Stomach smooth muscle (tissue), 2 donors: ENCODE measurements around the gene SH3BP4.

ENCODE experiments used
- H3K27ac ChIP-seq: one replicate; pipeline ENCODE4 v1.7.0; 2013; ENCODE audit warnings: mild to moderate bottlenecking, low read length, inconsistent platforms
- H3K27me3 ChIP-seq, 2 donors: one replicate each; pipeline ENCODE4 v1.7.0; 2013; ENCODE audit warnings: low read length in 2 of 2; ENCODE audit not compliant: insufficient read depth in 2 of 2, control insufficient read depth in 1 of 2
- H3K36me3 ChIP-seq, 2 donors: one replicate each; pipeline ENCODE4 v1.7.0; 2013; ENCODE audit warnings: low read length in 2 of 2; ENCODE audit not compliant: control insufficient read depth in 2 of 2, insufficient read depth in 2 of 2
- H3K4me1 ChIP-seq: one replicate; pipeline ENCODE4 v1.7.0; 2013; ENCODE audit warnings: low read length; ENCODE audit not compliant: control insufficient read depth, insufficient read depth
- H3K4me3 ChIP-seq, 2 donors: one replicate each; pipeline ENCODE4 v1.7.0; 2013; ENCODE audit warnings: low read length in 2 of 2
- H3K9ac ChIP-seq, 2 donors: one replicate each; pipeline ENCODE4 v1.7.0; 2013; ENCODE audit warnings: low read length in 2 of 2, mild to moderate bottlenecking in 1 of 2
- H3K9me3 ChIP-seq, 2 donors: one replicate each; pipeline ENCODE4 v1.7.0; 2013; ENCODE audit warnings: low read length in 2 of 2; ENCODE audit not compliant: control insufficient read depth in 2 of 2
- donor health status: healthy.
- donor health status: Pancreatic carcinoma.

Gene SH3BP4

GRCh38 chr2:235031686-235032373 lies 80.0 kb downstream of the SH3BP4 start:
- H3K27me3 ChIP-seq, result no peaks in the 10 kb centered on the region
- peaks cover 0 to 2% of the 10 kb centered on the region in 2 donors for H3K36me3 ChIP-seq
- H3K4me1 ChIP-seq, result peaks cover 13% of the 10 kb centered on the region
- H3K9me3 ChIP-seq, result no peaks in the 10 kb centered on the region
- H3K9ac ChIP-seq, result no peak overlapping the region
- H3K4me3 ChIP-seq, result no peak overlapping the region
- no peak overlapping the region for H3K27ac ChIP-seq

GRCh38 chr2:235032466-235032865 lies 80.6 kb downstream of the SH3BP4 start:
- Histone ChIP-seq H3K4me1 (peaks cover 12% of the 10 kb centered on the region), H3K4me3 (no peak overlapping the region), H3K27me3 (no peaks in the 10 kb centered on the region), H3K36me3 (peaks cover 0 to 2% of the 10 kb centered on the region in 2 donors), H3K27ac (no peak overlapping the region), H3K9ac (no peak overlapping the region), H3K9me3 (no peaks in the 10 kb centered on the region)

DNA sequence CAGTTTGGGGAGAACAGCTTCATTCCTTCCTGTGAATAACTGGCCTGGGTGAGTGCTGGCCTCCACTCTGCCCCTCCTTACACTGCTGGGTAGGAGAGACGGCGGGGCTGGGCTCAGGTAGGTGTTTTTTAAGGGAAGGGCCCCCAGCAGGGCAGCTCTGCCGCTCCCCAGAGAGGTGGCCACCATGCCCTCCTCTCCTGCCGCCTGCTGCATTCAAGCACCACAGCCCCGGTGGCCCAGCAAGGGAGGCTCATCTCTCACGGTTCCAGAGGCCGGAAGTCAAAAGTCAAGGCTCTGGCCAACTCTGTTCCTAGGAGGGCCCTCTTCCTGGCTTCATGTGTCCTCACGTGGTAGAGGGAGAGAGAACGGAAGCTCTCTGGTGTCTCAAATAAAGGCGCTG lies 81.1 kb downstream of the SH3BP4 start:
- H3K9me3 ChIP-seq, result no peaks in the 10 kb centered on the region
- peaks cover 0 to 4% of the 10 kb centered on the region in 2 donors for H3K36me3 ChIP-seq
- H3K27me3 ChIP-seq, result no peaks in the 10 kb centered on the region
- peaks cover 8% of the 10 kb centered on the region for H3K4me1 ChIP-seq
- H3K9ac ChIP-seq, result no peak overlapping the region
- no peak overlapping the region for H3K4me3 ChIP-seq
- no peak overlapping the region for H3K27ac ChIP-seq

DNA sequence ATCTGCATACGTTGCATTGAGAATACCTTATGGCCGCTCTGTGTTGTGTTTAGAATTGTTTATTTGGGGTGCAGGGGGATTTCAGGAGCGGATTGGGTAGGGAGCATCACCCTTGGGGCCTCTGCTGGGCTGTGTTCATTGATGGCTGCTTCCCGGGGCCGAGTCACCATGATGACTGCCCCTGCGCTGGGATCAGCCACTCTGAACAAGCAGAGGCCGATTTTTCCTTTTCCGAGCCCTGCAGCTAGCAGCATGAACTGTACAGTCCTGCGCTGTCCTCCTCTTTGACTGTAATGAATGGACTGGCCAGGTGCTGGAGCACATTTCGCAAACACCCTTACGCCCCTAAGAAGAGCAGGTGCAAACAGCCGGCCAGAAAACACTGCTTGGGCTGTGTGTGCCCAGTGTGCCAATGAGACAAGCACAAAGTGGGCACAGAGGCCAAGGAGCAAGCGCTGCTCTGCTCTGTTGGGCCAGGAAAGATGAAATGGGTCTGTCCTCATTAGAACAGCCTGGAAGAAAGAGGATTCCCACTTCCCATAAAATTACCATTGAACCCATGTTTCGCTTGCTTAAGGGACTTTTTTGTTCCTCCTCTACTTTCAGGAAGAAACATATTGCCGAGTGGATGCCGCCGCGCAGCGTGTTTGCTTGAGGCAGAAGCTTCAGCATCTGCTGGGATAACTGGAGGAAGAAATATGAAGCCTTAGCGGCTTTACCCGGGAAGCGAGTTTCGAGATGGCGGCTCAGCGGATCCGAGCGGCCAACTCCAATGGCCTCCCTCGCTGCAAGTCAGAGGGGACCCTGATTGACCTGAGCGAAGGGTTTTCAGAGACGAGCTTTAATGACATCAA lies 82.7 kb downstream of the SH3BP4 start:
- Histone ChIP-seq H3K4me3 (no peak overlapping the region), H3K36me3 (peaks cover 0 to 4% of the 10 kb centered on the region in 2 donors), H3K27ac (no peak overlapping the region), H3K4me1 (peaks cover 8% of the 10 kb centered on the region), H3K27me3 (no peaks in the 10 kb centered on the region), H3K9me3 (no peaks in the 10 kb centered on the region), H3K9ac (no peak overlapping the region)

DNA sequence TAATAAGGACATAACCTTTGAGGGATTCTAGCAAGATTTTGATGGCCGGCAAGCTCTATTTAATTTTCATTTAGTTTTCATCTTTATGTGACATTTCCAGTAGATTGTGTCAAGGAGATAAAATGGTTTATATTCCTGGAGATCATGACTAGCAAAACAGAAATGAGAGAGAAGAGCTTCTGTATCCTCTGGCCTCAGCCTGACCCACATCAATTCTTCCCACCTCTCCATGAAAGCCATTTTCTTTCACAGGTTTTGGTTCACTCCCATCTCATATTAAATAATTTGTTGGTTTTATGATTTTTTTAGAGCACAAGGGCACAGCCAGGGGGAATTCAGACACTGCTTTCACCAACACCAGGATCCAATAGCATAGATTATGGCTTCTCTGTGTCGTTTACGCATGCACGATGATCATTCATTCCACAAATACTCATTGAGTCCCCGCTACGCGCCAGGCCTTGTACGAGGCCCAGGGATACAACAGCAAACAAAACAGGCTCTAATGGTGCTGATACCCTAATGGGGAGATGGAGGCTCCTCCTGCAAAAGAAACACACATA lies 85.9 kb downstream of the SH3BP4 start:
- peaks cover 18 to 23% of the 10 kb centered on the region in 2 donors for H3K36me3 ChIP-seq
- H3K4me1 ChIP-seq, result no peaks in the 10 kb centered on the region
- no peak overlapping the region for H3K27ac ChIP-seq
- H3K9ac ChIP-seq, result no peak overlapping the region
- H3K9me3 ChIP-seq, result no peaks in the 10 kb centered on the region
- no peaks in the 10 kb centered on the region for H3K27me3 ChIP-seq
- H3K4me3 ChIP-seq, result no peak overlapping the region

DNA sequence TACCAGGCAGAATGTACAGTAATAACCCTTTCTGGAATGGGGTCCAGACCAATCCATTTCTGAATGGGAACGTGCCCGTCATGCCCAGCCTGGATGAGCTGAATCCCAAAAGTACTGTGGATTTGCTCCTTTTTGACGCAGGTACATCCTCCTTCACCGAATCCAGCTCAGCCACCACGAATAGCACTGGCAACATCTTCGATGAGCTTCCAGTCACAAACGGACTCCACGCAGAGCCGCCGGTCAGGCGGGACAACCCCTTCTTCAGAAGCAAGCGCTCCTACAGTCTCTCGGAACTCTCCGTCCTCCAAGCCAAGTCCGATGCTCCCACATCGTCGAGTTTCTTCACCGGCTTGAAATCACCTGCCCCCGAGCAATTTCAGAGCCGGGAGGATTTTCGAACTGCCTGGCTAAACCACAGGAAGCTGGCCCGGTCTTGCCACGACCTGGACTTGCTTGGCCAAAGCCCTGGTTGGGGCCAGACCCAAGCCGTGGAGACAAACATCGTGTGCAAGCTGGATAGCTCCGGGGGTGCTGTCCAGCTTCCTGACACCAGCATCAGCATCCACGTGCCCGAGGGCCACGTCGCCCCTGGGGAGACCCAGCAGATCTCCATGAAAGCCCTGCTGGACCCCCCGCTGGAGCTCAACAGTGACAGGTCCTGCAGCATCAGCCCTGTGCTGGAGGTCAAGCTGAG lies 89.6 kb downstream of the SH3BP4 start:
- no peaks in the 10 kb centered on the region for H3K4me1 ChIP-seq
- no peak overlapping the region for H3K9ac ChIP-seq
- H3K9me3 ChIP-seq, result no peaks in the 10 kb centered on the region
- no peaks in the 10 kb centered on the region for H3K27me3 ChIP-seq
- H3K36me3 ChIP-seq, result peaks cover 18 to 25% of the 10 kb centered on the region in 2 donors
- H3K4me3 ChIP-seq, result no peak overlapping the region
- no peak overlapping the region for H3K27ac ChIP-seq

GRCh38 chr2:235041918-235042575 lies 90.2 kb downstream of the SH3BP4 start:
- H3K27ac ChIP-seq, result no peak overlapping the region
- no peak overlapping the region for H3K4me3 ChIP-seq
- no peak overlapping the region for H3K9ac ChIP-seq
- H3K27me3 ChIP-seq, result no peaks in the 10 kb centered on the region
- H3K4me1 ChIP-seq, result no peaks in the 10 kb centered on the region
- H3K36me3 ChIP-seq, result peaks cover 18 to 28% of the 10 kb centered on the region in 2 donors
- H3K9me3 ChIP-seq, result no peaks in the 10 kb centered on the region

DNA sequence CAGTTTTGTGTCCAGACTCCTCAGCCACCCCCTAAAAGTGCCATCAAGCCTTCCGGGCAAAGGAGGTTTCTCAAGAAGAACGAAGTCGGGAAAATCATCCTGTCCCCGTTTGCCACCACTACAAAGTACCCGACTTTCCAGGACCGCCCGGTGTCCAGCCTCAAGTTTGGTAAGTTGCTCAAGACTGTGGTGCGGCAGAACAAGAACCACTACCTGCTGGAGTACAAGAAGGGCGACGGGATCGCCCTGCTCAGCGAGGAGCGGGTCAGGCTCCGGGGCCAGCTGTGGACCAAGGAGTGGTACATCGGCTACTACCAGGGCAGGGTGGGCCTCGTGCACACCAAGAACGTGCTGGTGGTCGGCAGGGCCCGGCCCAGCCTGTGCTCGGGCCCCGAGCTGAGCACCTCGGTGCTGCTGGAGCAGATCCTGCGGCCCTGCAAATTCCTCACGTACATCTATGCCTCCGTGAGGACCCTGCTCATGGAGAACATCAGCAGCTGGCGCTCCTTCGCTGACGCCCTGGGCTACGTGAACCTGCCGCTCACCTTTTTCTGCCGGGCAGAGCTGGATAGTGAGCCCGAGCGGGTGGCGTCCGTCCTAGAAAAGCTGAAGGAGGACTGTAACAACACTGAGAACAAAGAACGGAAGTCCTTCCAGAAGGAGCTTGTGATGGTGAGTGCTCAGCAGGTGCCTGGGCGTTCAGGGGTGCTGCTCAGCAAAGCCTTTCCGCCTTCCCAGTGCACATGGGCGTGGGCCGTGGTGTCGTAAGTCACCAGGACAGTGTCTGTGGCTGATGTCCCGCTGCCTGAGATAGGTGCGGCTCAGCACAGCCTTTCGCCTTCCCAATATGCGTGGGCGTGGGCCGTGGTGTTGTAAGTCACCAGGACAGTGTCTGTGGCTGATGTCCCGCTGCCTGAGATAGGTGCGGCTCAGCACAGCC lies 91.0 kb downstream of the SH3BP4 start:
- no peaks in the 10 kb centered on the region for H3K4me1 ChIP-seq
- H3K9ac ChIP-seq, result no peak overlapping the region
- H3K36me3 ChIP-seq, result peaks cover 18 to 29% of the 10 kb centered on the region in 2 donors
- no peaks in the 10 kb centered on the region for H3K27me3 ChIP-seq
- no peak overlapping the region for H3K4me3 ChIP-seq
- no peaks in the 10 kb centered on the region for H3K9me3 ChIP-seq
- no peak overlapping the region for H3K27ac ChIP-seq

DNA sequence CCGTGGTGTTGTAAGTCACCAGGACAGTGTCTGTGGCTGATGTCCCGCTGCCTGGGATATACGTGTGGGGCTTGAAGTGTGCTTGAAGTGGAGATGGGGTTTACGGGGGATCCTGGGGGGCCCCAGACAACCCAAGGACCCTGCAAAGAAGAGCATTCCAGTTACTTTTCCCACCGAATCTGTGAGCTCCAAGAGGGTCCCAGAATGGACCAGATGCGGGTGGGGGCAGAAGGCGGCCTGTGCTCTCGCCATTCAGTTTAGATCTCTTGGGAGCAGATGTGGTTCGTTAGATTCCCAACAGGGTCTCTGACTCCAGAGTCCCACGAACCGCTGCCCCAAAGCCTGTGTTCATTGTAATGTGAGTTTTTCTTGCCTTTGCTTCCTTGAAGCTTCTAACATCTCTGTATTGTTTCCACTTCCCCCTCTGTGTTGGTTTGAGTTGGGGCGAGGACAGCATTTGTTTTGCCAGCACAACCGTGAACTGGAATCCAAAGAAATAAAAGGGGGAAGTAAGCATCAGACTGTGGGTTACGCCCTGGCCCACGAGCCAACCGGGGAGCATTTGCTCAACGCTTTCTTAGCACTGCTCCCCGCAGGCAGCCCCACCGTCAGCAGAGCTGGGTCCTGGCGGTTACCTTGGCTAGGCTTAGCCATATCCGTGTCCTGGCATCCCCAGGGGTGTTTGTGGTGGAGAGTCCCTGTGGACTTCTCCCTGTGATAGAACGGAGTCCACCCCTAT lies 92.1 kb downstream of the SH3BP4 start:
- peaks cover 3% of the 10 kb centered on the region for H3K4me1 ChIP-seq
- H3K27me3 ChIP-seq, result no peaks in the 10 kb centered on the region
- H3K36me3 ChIP-seq, result peaks cover 18 to 28% of the 10 kb centered on the region in 2 donors
- H3K4me3 ChIP-seq, result no peak overlapping the region
- no peaks in the 10 kb centered on the region for H3K9me3 ChIP-seq
- H3K27ac ChIP-seq, result no peak overlapping the region
- no peak overlapping the region for H3K9ac ChIP-seq
